ENCODE results near the gene TCERG1L. TPM values are rescaled to one million over a fixed set of nuclear protein-coding genes. Genes with fewer than 3 reads are reported as not detected.

TCERG1L gene
- total and polyA plus RNA-seq, 2 experiments from 2014 or later: not detected

- H3K9me3 ChIP-seq (ENCODE audit: low read depth): no peaks in the 10 kb centered on the region
- 55 to 61% methylated on average over 14 of the region's 14 CpGs for WGBS, 2 experiments (ENCODE audit: low coverage in 1 of 2, low lambda C conversion rate in 2 of 2, missing lambda C conversion rate in 2 of 2)
Measured at GRCh38 chr10:131084791-131085090, 226.8 kb downstream of the TCERG1L start.

DNA sequence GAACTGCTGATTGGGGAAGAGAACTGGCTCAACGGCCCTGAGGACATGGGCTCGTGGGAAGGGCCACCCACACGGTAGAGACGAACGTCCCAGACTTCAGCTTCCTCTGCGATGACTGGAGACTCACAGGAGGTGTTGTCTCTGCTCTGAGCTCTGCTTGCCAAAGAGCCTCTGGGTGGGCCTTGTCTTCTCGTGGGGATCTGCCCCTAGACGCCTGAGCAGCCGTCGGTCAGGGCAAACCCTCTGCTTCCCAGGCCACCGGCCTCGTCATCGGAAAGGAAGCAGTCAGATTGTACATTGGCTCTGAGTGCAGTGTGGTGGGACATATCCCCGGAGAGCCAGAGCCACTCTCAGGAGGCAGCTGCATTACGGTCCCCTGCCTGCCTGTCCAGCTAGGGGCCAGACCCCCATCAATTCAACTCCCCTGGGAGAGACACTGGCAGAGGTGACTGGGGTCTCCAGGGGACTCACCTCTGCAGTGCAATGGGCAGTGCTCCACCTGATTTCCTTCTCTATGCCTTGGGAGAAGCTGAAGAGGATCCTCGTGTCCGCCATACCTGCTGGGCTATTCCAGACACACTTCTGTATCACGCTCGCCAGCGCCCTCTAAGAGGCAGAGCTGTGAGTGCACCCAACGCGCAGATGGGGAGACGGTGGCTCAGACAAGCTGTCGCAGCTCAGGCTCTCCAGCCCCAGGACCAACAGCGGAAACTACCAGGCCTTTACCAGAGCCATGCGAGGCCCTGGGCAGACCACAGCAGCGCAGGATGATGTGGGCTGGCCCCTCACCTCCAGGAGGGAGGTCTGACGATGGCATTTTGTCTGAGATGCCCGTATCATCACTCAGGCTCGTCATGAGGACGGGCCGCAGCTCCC lies 227.4 kb downstream of the TCERG1L start:
- Histone ChIP-seq H3K9ac (no peak overlapping the region), H3K9me2 (ENCODE audit: insufficient read depth) (no peaks in the 10 kb centered on the region), H3K27ac (no peak overlapping the region), H3K79me2 (ENCODE audit: insufficient read depth) (no peaks in the 10 kb centered on the region), H3K4me1 (ENCODE audit: insufficient read depth) (no peaks in the 10 kb centered on the region), H4K20me1 (ENCODE audit: insufficient read depth) (no peaks in the 10 kb centered on the region), H3K9me3 (ENCODE audit: low read depth) (no peaks in the 10 kb centered on the region), H3K36me3 (ENCODE audit: low read depth) (no peaks in the 10 kb centered on the region), H2AFZ (no peak overlapping the region), H3K4me3 (no peak overlapping the region), H3F3A (ENCODE audit: insufficient read depth) (no peaks in the 10 kb centered on the region), H3K27me3 (replicated peaks; ENCODE audit: insufficient read depth) (no peaks in the 10 kb centered on the region), H3K4me2 (ENCODE audit: unreplicated experiment) (no peak overlapping the region)
- TF ChIP-seq EZH2 (IDR thresholded peaks at IDR 0.05; ENCODE audit: insufficient read depth, poor library complexity, severe bottlenecking): no peak
- TF ChIP-seq EZH2phosphoT487 (IDR thresholded peaks at IDR 0.05; ENCODE audit: insufficient read depth, low read depth): no peak
- WGBS, 2 experiments (ENCODE audit: low coverage in 1 of 2, low lambda C conversion rate in 2 of 2, missing lambda C conversion rate in 2 of 2): 31 to 42% methylated on average over 31 of the region's 32 CpGs
- in situ Hi-C loops (cut with MboI): no loop called here
- DNase-seq: no peak

More at GRCh38 chr10:131084791-131085090, 226.8 kb downstream of the TCERG1L start:
- in situ Hi-C loops (cut with MboI): no loop called here
- no peaks in the 10 kb centered on the region for H4K20me1 ChIP-seq (ENCODE audit: insufficient read depth)
- no peak overlapping the region for H3K27ac ChIP-seq
- no peak overlapping the region for H3K4me3 ChIP-seq
- no peak overlapping the region for H3K9ac ChIP-seq
- no peaks in the 10 kb centered on the region for H3K36me3 ChIP-seq (ENCODE audit: low read depth)
- H2AFZ ChIP-seq: no peak overlapping the region
- no peaks in the 10 kb centered on the region for H3F3A ChIP-seq (ENCODE audit: insufficient read depth)
- no peak for DNase-seq
- no peak for TF ChIP-seq EZH2phosphoT487 (IDR thresholded peaks at IDR 0.05; ENCODE audit: insufficient read depth, low read depth)
- TF ChIP-seq EZH2 (IDR thresholded peaks at IDR 0.05; ENCODE audit: insufficient read depth, poor library complexity, severe bottlenecking): no peak
- H3K4me2 ChIP-seq (ENCODE audit: unreplicated experiment): no peak overlapping the region
- H3K79me2 ChIP-seq (ENCODE audit: insufficient read depth): no peaks in the 10 kb centered on the region
- H3K27me3 ChIP-seq (replicated peaks; ENCODE audit: insufficient read depth): no peaks in the 10 kb centered on the region
- no peaks in the 10 kb centered on the region for H3K4me1 ChIP-seq (ENCODE audit: insufficient read depth)
- no peaks in the 10 kb centered on the region for H3K9me2 ChIP-seq (ENCODE audit: insufficient read depth)

- Histone ChIP-seq H3K9me2 (ENCODE audit: insufficient read depth) (no peaks in the 10 kb centered on the region), H3K36me3 (ENCODE audit: low read depth) (no peaks in the 10 kb centered on the region), H2AFZ (no peak overlapping the region), H3K9me3 (ENCODE audit: low read depth) (no peaks in the 10 kb centered on the region), H4K20me1 (ENCODE audit: insufficient read depth) (no peaks in the 10 kb centered on the region), H3K27ac (no peak overlapping the region), H3K27me3 (replicated peaks; ENCODE audit: insufficient read depth) (no peaks in the 10 kb centered on the region), H3K4me2 (ENCODE audit: unreplicated experiment) (no peak overlapping the region), H3K4me3 (no peak overlapping the region), H3K9ac (no peak overlapping the region), H3F3A (ENCODE audit: insufficient read depth) (no peaks in the 10 kb centered on the region), H3K4me1 (ENCODE audit: insufficient read depth) (no peaks in the 10 kb centered on the region), H3K79me2 (ENCODE audit: insufficient read depth) (no peaks in the 10 kb centered on the region)
- in situ Hi-C loops (cut with MboI): no loop called here
- no peak for DNase-seq
- 18 to 25% methylated on average over 16 of the region's 16 CpGs for WGBS, 2 experiments (ENCODE audit: low coverage in 1 of 2, low lambda C conversion rate in 2 of 2, missing lambda C conversion rate in 2 of 2)
- TF ChIP-seq EZH2 (IDR thresholded peaks at IDR 0.05; ENCODE audit: insufficient read depth, poor library complexity, severe bottlenecking) (no peak), EZH2phosphoT487 (IDR thresholded peaks at IDR 0.05; ENCODE audit: insufficient read depth, low read depth) (no peak)
Measured at GRCh38 chr10:131082991-131083481, 228.5 kb downstream of the TCERG1L start.

DNA sequence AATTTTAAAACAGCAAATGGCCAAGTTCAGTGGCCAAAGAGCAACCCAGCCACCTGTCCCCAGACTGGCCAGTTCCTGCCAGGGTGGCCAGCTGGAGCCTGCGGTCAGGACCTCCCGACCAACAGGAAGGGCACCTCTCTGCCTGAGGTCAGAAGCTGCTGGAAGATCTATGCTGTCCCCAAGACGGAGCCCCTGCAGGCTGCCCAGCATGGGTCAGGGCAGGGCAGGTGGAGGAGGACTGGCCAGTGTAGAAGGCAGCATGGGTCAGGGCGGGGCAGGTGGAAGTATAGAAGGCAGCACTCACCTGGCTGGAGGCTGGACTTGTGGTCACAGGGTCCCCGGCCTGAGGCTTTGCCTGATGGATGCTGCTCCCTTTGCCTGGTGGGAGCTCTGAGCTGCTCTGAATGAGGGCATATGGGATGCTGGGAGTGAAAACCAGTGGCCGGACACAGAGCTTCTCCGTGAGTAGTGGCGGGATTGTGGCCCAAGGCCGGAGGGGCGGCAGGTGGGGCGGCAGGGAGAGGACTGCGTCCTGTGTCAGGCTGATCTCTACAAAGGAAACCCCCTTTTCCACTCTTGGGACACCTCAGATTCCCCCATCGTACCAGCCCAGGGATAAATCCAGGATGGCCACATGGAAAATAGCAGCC lies 229.2 kb downstream of the TCERG1L start:
- no peaks in the 10 kb centered on the region for H3K79me2 ChIP-seq (ENCODE audit: insufficient read depth)
- H2AFZ ChIP-seq: no peak overlapping the region
- H3K27ac ChIP-seq: no peak overlapping the region
- TF ChIP-seq EZH2phosphoT487 (IDR thresholded peaks at IDR 0.05; ENCODE audit: insufficient read depth, low read depth): no peak
- no peak for TF ChIP-seq EZH2 (IDR thresholded peaks at IDR 0.05; ENCODE audit: insufficient read depth, poor library complexity, severe bottlenecking)
- in situ Hi-C loops (cut with MboI): no loop called here
- no peak overlapping the region for H3K4me3 ChIP-seq
- H3K9me3 ChIP-seq (ENCODE audit: low read depth): no peaks in the 10 kb centered on the region
- no peak overlapping the region for H3K4me2 ChIP-seq (ENCODE audit: unreplicated experiment)
- no peaks in the 10 kb centered on the region for H3K36me3 ChIP-seq (ENCODE audit: low read depth)
- H3F3A ChIP-seq (ENCODE audit: insufficient read depth): no peaks in the 10 kb centered on the region
- H3K4me1 ChIP-seq (ENCODE audit: insufficient read depth): no peaks in the 10 kb centered on the region
- H4K20me1 ChIP-seq (ENCODE audit: insufficient read depth): no peaks in the 10 kb centered on the region
- H3K9ac ChIP-seq: no peak overlapping the region
- no peak for DNase-seq
- 48 to 50% methylated on average over 13 of the region's 13 CpGs for WGBS, 2 experiments (ENCODE audit: low coverage in 1 of 2, low lambda C conversion rate in 2 of 2, missing lambda C conversion rate in 2 of 2)
- no peaks in the 10 kb centered on the region for H3K27me3 ChIP-seq (replicated peaks; ENCODE audit: insufficient read depth)
- H3K9me2 ChIP-seq (ENCODE audit: insufficient read depth): no peaks in the 10 kb centered on the region
